ENCODE data around the gene CD2.

CD2 gene

GRCh38 chr1:116817582-116818064 is 63.4 kb downstream of the CD2 start:
- no peaks in the 10 kb centered on the region for H3K36me3 ChIP-seq (ENCODE audit: control insufficient read depth, insufficient read depth, low read length)
- no peak overlapping the region for H3K27ac ChIP-seq (ENCODE audit: insufficient read depth, low read depth, low read length, poor library complexity, severe bottlenecking)
- no peak overlapping the region for H3K4me3 ChIP-seq (ENCODE audit: insufficient read depth, low read depth, low read length)
- WGBS, 2 experiments = 61 to 68% methylated on average over 2 of the region's 2 CpGs
- no peaks in the 10 kb centered on the region for H3K4me1 ChIP-seq (ENCODE audit: control insufficient read depth, insufficient read depth, low read length)
- H3K9me3 ChIP-seq (ENCODE audit: control insufficient read depth, low read length) = no peaks in the 10 kb centered on the region
- no peaks in the 10 kb centered on the region for H3K27me3 ChIP-seq (ENCODE audit: control insufficient read depth, insufficient read depth, low read length, poor library complexity, severe bottlenecking)
